Measurements from ENCODE around the gene ESPN.

DNA sequence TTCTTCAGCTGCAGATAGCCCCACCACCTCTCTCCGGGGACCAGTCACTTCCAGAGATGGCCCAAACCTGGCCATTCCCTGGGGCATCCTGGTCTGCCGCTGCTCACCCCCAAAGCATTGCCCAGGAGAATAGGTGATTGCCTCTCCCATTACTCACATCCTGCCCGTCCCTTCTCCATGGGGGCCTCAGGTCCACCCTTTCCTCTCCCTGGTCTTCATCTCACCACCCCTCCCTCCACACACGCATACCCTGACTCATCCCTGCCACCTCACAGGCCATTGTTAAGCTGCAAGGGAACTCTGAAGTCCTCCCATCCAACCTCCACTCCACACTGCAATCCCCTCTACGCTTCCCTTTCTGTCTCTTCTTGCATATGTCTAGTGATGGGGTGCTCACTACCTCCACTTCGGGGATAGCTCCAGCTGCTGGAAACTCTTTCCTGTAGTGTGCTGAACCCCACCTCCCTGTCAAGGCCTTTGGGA, 66.9 kb downstream of the ESPN start, which contains the start of gene PLEKHG5:
- TF ChIP-seq MAX (IDR thresholded peaks at IDR 0.05; ENCODE audit: low read depth) (no peak), CTCF (IDR thresholded peaks at IDR 0.05) (no peak), POLR2AphosphoS5 (IDR thresholded peaks at IDR 0.05; ENCODE audit: low read depth, low read length) (peak; percentile 12; the same call in 1 of the 2 replicates), JUND (IDR thresholded peaks at IDR 0.05) (no peak; the same call in 1 of the 2 replicates)

Measured in SK-N-SH (cell line).